Activated CD4-positive, alpha-beta T cell treated with anti-CD3 and anti-CD28 coated beads, Interleukin-2, amount 10 ng/mL, durations not matched to agents 7 days and 5 days (primary cell): Measurements from ENCODE around the gene OR6C74. TPM values are rescaled to one million over a fixed set of nuclear protein-coding genes. Genes with fewer than 3 reads are reported as not detected.

Source experiments
- CTCF ChIA-PET: fragments of 350-600 bp; sonication (Branson Sonifier 250); formaldehyde crosslinking; loops from one replicate; lab custom pipeline; 2021; ENCODE audit warnings: antibody characterized with exemption; lab: Charles Lee
- POLR2A ChIA-PET: fragments of 350-600 bp; sonication (Branson Sonifier 250); formaldehyde crosslinking; loops from one replicate; lab custom pipeline; 2021; ENCODE audit warnings: antibody characterized with exemption; lab: Charles Lee
- DNase-seq: peaks from one replicate; pipeline ENCODE4 v3.0.0-alpha.2; 2020
- H3K27ac Mint-ChIP-seq: one replicate; pipeline ENCODE4 v1.8.0; 2021; ENCODE audit warnings: mild to moderate bottlenecking, moderate library complexity, mixed read lengths
- H3K27me3 Mint-ChIP-seq: one replicate; pipeline ENCODE4 v1.8.0; 2021; ENCODE audit warnings: mixed read lengths
- H3K36me3 Mint-ChIP-seq: one replicate; pipeline ENCODE4 v1.8.0; 2021; ENCODE audit warnings: low read depth, mixed read lengths
- H3K4me1 Mint-ChIP-seq: one replicate; pipeline ENCODE4 v1.8.0; 2021; ENCODE audit warnings: mixed read lengths
- H3K4me3 Mint-ChIP-seq: one replicate; pipeline ENCODE4 v1.8.0; 2021; ENCODE audit warnings: mild to moderate bottlenecking, moderate library complexity, mixed read lengths
- H3K9me3 Mint-ChIP-seq: one replicate; pipeline ENCODE4 v1.8.0; 2021; ENCODE audit warnings: mixed read lengths
- total RNA-seq, 2 experiments: library from RNA; stranded (reverse); gene quantifications; one replicate each; pipeline ENCODE4 v1.2.3, GENCODE V29; 2021

The OR6C74 gene
- total RNA-seq, result not detected

DNA sequence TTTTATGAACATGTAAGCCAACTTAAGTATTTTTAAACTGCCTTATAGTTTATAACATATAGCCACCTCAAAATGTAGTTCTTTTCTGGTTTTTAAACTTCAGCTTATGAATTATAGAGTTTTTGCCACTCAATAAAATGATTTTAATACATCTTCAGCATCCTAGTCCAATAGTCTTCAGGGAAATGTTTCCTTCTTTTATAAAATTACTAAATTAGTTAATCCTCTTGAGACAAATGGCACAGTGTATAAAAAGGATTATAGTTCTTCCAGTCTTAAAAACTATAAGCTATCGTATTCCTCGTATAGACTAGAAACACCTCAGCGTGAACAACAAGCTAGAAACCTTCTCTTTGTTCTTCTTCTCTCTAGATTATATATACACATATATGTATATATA lies at the start of gene OR6C74:
Gene OR6C74 (plus strand): TSS at position 301 of the 400 bp plus-strand sequence. CDS start 2,679 bp downstream, outside the sequence.
- no peaks in the 10 kb centered on the region for H3K36me3 Mint-ChIP-seq
- CTCF ChIA-PET, result no interaction called here
- POLR2A ChIA-PET, result no interaction called here
- H3K4me1 Mint-ChIP-seq, result no peaks in the 10 kb centered on the region
- no peak for DNase-seq
- H3K4me3 Mint-ChIP-seq, result no peak within 1 kb of the TSS
- H3K27me3 Mint-ChIP-seq, result peaks cover 12% of the 10 kb centered on the region
- no peaks in the 10 kb centered on the region for H3K9me3 Mint-ChIP-seq
- H3K27ac Mint-ChIP-seq, result no peak within 1 kb of the TSS

DNA sequence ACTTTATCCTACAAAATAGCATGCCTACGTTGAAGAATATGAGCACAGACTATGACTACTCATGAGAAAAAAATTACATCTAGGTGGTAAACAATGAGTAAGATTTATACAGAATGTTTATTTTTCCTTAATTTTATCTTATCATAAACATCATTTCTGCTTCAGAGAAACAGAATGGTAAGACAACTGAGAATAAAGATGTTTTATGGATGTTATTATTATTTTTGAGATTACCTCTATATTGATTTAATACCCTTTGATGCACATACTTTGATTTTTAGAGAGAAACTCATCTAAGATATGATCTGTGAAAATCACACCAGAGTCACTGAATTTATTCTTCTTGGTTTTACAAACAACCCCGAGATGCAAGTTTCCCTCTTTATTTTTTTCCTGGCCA lies 23.7 kb upstream of the OR6C74 start, which contains the start of gene OR10A7:
Gene OR10A7 (plus strand): TSS at position 301 of the 400 bp plus-strand sequence. CDS start 0 bp downstream, at position 301.
- H3K4me3 Mint-ChIP-seq, result no peak within 1 kb of the TSS
- no peaks in the 10 kb centered on the region for H3K4me1 Mint-ChIP-seq
- no peak for DNase-seq
- no peak within 1 kb of the TSS for H3K27ac Mint-ChIP-seq
- H3K36me3 Mint-ChIP-seq, result no peaks in the 10 kb centered on the region
- no peaks in the 10 kb centered on the region for H3K9me3 Mint-ChIP-seq
- POLR2A ChIA-PET, result no interaction called here
- peaks cover 8% of the 10 kb centered on the region for H3K27me3 Mint-ChIP-seq
- CTCF ChIA-PET, result no interaction called here

DNA sequence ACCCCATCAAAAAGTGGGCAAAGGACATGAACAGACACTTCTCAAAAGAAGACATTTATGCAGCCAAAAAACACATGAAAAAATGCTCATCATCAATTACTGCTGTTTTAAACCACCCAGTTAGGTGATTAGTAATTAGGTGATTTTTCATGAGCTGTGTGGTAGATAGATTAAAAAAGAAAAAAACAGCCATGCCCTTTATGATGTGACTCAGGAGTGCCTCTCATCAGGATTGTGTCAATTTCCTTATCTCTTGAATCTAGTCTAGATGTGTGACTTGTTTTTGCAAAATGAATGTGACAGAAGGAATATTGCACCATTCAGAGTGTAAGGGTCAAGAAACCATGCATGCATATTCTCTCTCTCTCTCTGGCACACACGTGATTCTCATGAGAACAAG lies 17.9 kb upstream of the OR6C74 start:
- Mint-ChIP-seq H3K4me1 (no peaks in the 10 kb centered on the region), H3K36me3 (no peaks in the 10 kb centered on the region), H3K9me3 (no peaks in the 10 kb centered on the region), H3K4me3 (no peak overlapping the region), H3K27ac (no peak overlapping the region), H3K27me3 (peaks cover 21% of the 10 kb centered on the region)
- no peak for DNase-seq
- ChIA-PET POLR2A (no interaction called here), CTCF (no interaction called here)

DNA sequence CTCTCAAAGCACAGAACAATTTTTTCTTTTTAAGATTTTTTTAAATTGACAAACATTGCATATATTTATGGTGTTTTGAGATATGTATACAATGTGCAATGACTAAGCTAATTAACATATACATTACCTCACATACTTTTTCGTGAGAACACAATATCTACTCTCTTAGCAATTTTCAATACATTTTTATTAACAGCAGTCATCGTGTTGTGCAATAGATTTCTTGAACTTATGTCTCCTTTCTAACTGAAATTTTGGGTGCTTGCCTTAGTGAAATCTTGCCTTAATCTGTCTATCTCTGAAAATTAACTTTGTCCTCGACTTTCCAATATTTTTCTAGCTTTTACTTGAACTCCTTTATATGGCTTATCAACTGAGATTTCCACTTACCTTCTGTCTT lies 16.8 kb upstream of the OR6C74 start:
- H3K4me1 Mint-ChIP-seq, result no peaks in the 10 kb centered on the region
- H3K9me3 Mint-ChIP-seq, result no peaks in the 10 kb centered on the region
- no peaks in the 10 kb centered on the region for H3K36me3 Mint-ChIP-seq
- no peak overlapping the region for H3K27ac Mint-ChIP-seq
- ChIA-PET POLR2A (no interaction called here), CTCF (no interaction called here)
- no peak overlapping the region for H3K4me3 Mint-ChIP-seq
- H3K27me3 Mint-ChIP-seq, result peaks cover 29% of the 10 kb centered on the region
- no peak for DNase-seq

DNA sequence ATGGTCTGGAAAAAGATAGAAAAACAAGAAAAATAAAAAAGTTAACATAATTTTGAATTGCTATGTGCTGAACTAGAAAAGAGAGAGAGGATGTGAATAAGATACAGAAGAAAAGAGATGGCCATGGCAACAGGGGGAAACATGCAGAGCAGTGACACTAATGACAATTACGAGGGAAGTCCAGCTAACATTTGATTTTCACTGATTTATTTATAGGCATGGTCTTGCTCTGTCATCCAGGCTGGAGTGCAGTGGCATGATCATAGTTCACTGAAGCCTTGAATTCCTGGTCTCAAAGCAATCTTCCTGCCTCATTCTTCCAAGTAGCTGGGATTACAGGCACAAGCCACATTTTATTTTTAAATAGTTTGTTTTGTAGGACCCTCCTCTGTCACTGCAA lies 1.8 kb downstream of the OR6C74 start:
- Mint-ChIP-seq H3K27ac (no peak overlapping the region), H3K36me3 (no peaks in the 10 kb centered on the region), H3K4me3 (no peak overlapping the region), H3K27me3 (peaks cover 17% of the 10 kb centered on the region), H3K4me1 (no peaks in the 10 kb centered on the region), H3K9me3 (no peaks in the 10 kb centered on the region)
- DNase-seq, result no peak
- CTCF ChIA-PET, result no interaction called here
- POLR2A ChIA-PET, result no interaction called here

DNA sequence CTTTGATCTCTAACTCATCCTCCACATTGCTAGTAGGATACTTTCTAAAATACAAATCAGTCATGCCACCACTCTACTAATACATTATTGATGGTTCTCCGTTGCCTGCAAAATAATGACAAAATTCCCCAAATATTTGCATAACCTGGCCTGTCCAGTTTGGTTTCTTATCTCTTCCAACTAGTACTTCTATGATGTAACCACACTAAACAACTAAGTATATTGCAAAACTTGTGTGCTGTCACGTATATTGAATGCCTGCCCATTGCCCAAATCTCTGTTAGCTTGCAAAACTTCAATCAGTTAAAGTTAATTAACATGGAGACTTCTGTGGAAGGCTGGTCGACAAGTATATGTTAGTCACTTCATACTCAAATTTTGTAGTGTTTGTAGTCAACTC lies 6.5 kb downstream of the OR6C74 start:
- Mint-ChIP-seq H3K27ac (no peak overlapping the region), H3K4me1 (no peaks in the 10 kb centered on the region), H3K27me3 (peaks cover 21% of the 10 kb centered on the region), H3K36me3 (no peaks in the 10 kb centered on the region), H3K9me3 (no peaks in the 10 kb centered on the region), H3K4me3 (no peak overlapping the region)
- ChIA-PET CTCF (no interaction called here), POLR2A (no interaction called here)
- DNase-seq, result no peak

DNA sequence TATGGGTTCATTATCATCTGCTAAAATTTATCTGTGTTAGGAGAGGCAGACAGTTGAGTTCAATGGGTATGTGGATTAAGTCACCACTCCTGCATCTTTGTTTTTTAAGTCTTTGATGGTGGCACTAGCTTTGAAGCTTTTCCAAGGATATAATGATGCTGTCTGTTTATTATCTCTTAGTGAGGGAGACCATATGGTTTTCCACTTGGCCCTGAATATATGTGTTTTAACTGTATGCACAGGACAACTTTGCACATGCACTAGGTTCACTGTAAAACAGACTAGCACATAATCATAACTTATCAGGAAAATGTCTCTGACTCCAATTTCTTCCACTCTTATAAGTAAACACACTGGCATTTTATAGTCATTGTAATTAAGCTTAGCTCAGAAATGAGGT lies 8.9 kb downstream of the OR6C74 start:
- no peaks in the 10 kb centered on the region for H3K36me3 Mint-ChIP-seq
- H3K27me3 Mint-ChIP-seq, result peaks cover 13% of the 10 kb centered on the region
- CTCF ChIA-PET, result no interaction called here
- POLR2A ChIA-PET, result no interaction called here
- H3K9me3 Mint-ChIP-seq, result no peaks in the 10 kb centered on the region
- no peak overlapping the region for H3K4me3 Mint-ChIP-seq
- H3K4me1 Mint-ChIP-seq, result no peaks in the 10 kb centered on the region
- no peak for DNase-seq
- H3K27ac Mint-ChIP-seq, result no peak overlapping the region

DNA sequence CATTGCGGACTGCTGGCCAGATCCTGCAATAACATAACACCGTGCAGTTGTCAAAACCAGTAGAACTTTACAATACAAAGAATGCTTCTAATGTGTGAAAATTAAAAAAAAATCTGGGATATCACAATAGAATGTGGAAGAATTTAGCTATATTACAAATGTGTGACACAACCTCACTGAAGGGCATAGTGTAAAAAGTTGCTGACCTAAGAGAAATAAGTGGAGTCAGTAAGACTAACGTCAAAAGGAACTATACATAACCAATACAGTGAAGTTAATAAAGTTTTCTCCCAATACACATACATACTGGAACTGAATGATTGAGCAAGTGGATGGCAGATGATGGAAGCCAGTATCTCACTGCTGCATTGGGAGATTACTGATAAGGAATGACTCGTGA lies 12.4 kb downstream of the OR6C74 start:
- no peak overlapping the region for H3K4me3 Mint-ChIP-seq
- no peaks in the 10 kb centered on the region for H3K9me3 Mint-ChIP-seq
- peaks cover 7% of the 10 kb centered on the region for H3K27me3 Mint-ChIP-seq
- ChIA-PET POLR2A (no interaction called here), CTCF (no interaction called here)
- no peaks in the 10 kb centered on the region for H3K4me1 Mint-ChIP-seq
- no peak for DNase-seq
- H3K27ac Mint-ChIP-seq, result no peak overlapping the region
- no peaks in the 10 kb centered on the region for H3K36me3 Mint-ChIP-seq

DNA sequence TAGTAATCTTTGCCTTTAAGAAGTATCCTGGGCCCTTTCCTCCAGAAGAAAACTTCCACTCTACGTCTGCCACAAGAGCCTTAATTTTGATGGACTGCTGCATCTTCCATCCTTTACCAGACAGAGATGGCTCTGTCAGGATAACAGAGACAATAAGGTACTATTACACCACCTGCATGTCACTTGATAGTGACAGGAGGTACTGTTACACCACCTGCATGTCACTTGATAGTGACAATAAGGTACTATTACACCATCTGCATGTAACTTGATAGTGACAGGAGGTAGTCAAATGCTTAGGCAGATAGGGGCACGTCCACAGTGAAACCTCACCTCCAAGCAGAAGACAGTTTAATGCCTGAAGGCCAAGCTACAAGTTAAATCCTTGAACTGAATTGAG lies 13.9 kb downstream of the OR6C74 start:
- Mint-ChIP-seq H3K4me3 (no peak overlapping the region), H3K4me1 (no peaks in the 10 kb centered on the region), H3K9me3 (no peaks in the 10 kb centered on the region), H3K36me3 (no peaks in the 10 kb centered on the region), H3K27me3 (peaks cover 5% of the 10 kb centered on the region), H3K27ac (no peak overlapping the region)
- ChIA-PET POLR2A (no interaction called here), CTCF (no interaction called here)
- no peak for DNase-seq

DNA sequence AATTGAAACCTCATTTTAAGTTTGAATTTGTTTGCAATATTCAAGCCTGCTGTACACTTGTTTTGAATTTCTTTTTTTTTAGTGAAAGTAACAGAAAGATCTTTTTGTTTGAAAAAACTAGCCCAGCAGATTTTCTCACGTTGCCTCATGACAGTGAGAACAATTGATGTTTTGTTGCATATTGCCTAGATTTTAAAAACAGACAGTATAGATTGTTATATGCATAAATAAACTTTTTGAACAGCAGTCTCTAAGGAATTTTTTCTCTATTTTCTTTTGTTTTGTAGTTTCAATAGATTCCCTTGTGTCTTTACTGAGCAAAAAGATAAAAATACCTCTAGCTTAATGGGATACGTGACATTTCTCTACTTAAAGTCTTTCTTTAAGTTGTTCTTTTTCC lies 36.6 kb downstream of the OR6C74 start:
- Mint-ChIP-seq H3K4me1 (no peaks in the 10 kb centered on the region), H3K36me3 (no peaks in the 10 kb centered on the region), H3K27me3 (peaks cover 12% of the 10 kb centered on the region), H3K27ac (no peak overlapping the region), H3K4me3 (no peak overlapping the region), H3K9me3 (no peaks in the 10 kb centered on the region)
- ChIA-PET POLR2A (no interaction called here), CTCF (no interaction called here)
- DNase-seq, result no peak

DNA sequence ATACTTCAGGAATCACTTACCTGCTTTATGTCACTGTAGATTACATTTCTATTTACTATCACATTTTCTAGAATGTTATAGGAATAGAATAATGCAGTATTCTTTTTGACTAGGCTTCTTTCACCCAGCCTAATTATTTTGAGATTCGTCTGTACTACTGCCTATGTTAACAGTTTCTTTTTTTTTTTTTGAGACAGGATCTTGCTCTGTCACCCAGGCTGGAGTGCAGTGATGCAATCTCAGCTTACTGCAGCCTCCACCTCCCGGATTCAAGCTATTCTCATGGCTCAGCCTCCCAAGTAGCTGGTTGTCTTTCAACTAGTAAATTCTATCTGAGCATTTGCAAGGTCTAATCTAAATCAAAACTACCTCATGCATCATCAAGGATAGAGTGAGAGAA lies 45.6 kb downstream of the OR6C74 start:
- no peak for DNase-seq
- ChIA-PET CTCF (no interaction called here), POLR2A (no interaction called here)
- Mint-ChIP-seq H3K4me3 (no peak overlapping the region), H3K27me3 (peaks cover 14% of the 10 kb centered on the region), H3K36me3 (no peaks in the 10 kb centered on the region), H3K27ac (no peak overlapping the region), H3K4me1 (no peaks in the 10 kb centered on the region), H3K9me3 (no peaks in the 10 kb centered on the region)

Other genes with a start within 250 kb of the OR6C74 start
- gene NEUROD4, start 224.6 kb upstream of the OR6C74 start, total RNA-seq, result not detected
- not detected for gene OR9K2, start 118.2 kb upstream of the OR6C74 start, total RNA-seq
- gene OR10A7, start 23.6 kb upstream of the OR6C74 start, total RNA-seq, result not detected
- gene OR6C6, start 52.0 kb downstream of the OR6C74 start, total RNA-seq, result not detected
- not detected for gene OR6C1, start 69.7 kb downstream of the OR6C74 start, total RNA-seq
- not detected for gene OR6C3, start 86.1 kb downstream of the OR6C74 start, total RNA-seq
- not detected for gene OR6C75, start 118.4 kb downstream of the OR6C74 start, total RNA-seq
- gene OR6C65, start 155.9 kb downstream of the OR6C74 start, total RNA-seq, result not detected
- gene OR6C76, start 181.6 kb downstream of the OR6C74 start, total RNA-seq, result not detected
- not detected for gene OR6C2, start 199.5 kb downstream of the OR6C74 start, total RNA-seq
- not detected for gene OR6C70, start 225.5 kb downstream of the OR6C74 start, total RNA-seq
- gene OR6C68, start 247.8 kb downstream of the OR6C74 start, total RNA-seq, result not detected